Brain microvascular endothelial cell (primary cell): ENCODE data around the gene TKTL1.

Experiments used
- DNase-seq: peaks from one replicate; pipeline ENCODE4 v3.0.0-alpha.2; 2020
- H3K27ac ChIP-seq: fragments of 250-450 bp; sonication (Bioruptor Pico); 2 replicates; pipeline ENCODE4 v1.5.1; 2020; ENCODE audit warnings: mild to moderate bottlenecking, moderate library complexity
- H3K27me3 ChIP-seq: fragments of 250-450 bp; sonication (Bioruptor Pico); replicated peaks from 2 replicates; pipeline ENCODE4 v1.5.1; 2020; ENCODE audit warnings: mild to moderate bottlenecking
- H3K36me3 ChIP-seq: fragments of 250-450 bp; sonication (Bioruptor Pico); replicated peaks from 2 replicates; pipeline ENCODE4 v1.5.1; 2020; ENCODE audit warnings: mild to moderate bottlenecking
- H3K4me3 ChIP-seq: 2 replicates; pipeline ENCODE4 v1.5.1; 2011; ENCODE audit warnings: low read depth, mild to moderate bottlenecking, control low read depth, low read length, moderate library complexity
- CTCF ChIP-seq: IDR thresholded peaks from 2 replicates; pipeline ENCODE4 v1.5.1; 2011; ENCODE audit warnings: low read depth, mild to moderate bottlenecking, moderate library complexity, low read length, control low read depth, inconsistent platforms; ENCODE audit errors: missing control alignments
- in situ Hi-C: cut with HindIII; loops from 2 replicates; pipeline ENCODE4 v1.10.0; 2017; ENCODE audit warnings: low sequenced_read_pairs, low pct_ligation_motif_present

TKTL1 gene

GRCh38 chrX:154304846-154305245 is 9.3 kb downstream of the TKTL1 start:
- in situ Hi-C loops = no loop called here
- H3K27ac ChIP-seq = no peak overlapping the region
- no peaks in the 10 kb centered on the region for H3K27me3 ChIP-seq
- no peak for TF ChIP-seq CTCF
- no peaks in the 10 kb centered on the region for H3K36me3 ChIP-seq
- no peak for DNase-seq
- H3K4me3 ChIP-seq = no peak overlapping the region

- Histone ChIP-seq H3K27me3 (no peaks in the 10 kb centered on the region), H3K27ac (no peak overlapping the region), H3K36me3 (no peaks in the 10 kb centered on the region), H3K4me3 (no peak overlapping the region)
- DNase-seq = no peak
- in situ Hi-C loops = no loop called here
- TF ChIP-seq CTCF = no peak
Observed at GRCh38 chrX:154305541-154306205, 10.1 kb downstream of the TKTL1 start.

GRCh38 chrX:154307202-154307601 is 11.6 kb downstream of the TKTL1 start:
- H3K27ac ChIP-seq = no peak overlapping the region
- in situ Hi-C loops = no loop called here
- no peaks in the 10 kb centered on the region for H3K27me3 ChIP-seq
- no peak overlapping the region for H3K4me3 ChIP-seq
- no peak for DNase-seq
- no peaks in the 10 kb centered on the region for H3K36me3 ChIP-seq
- no peak for TF ChIP-seq CTCF

GRCh38 chrX:154308108-154308946 is 12.7 kb downstream of the TKTL1 start:
- Histone ChIP-seq H3K4me3 (no peak overlapping the region), H3K27me3 (no peaks in the 10 kb centered on the region), H3K36me3 (no peaks in the 10 kb centered on the region), H3K27ac (no peak overlapping the region)
- in situ Hi-C loops = no loop called here
- peak; percentile 41 for DNase-seq
- peak; percentile 78 for TF ChIP-seq CTCF

- H3K27me3 ChIP-seq = no peaks in the 10 kb centered on the region
- DNase-seq = no peak
- no peak overlapping the region for H3K4me3 ChIP-seq
- in situ Hi-C loops = no loop called here
- no peaks in the 10 kb centered on the region for H3K36me3 ChIP-seq
- no peak for TF ChIP-seq CTCF
- no peak overlapping the region for H3K27ac ChIP-seq
Observed at GRCh38 chrX:154309041-154309775, 13.6 kb downstream of the TKTL1 start.
